SK-N-SH treated with all-trans-retinoic acid at 6 μM for 48 hours (cell line): ENCODE data around the gene CACNA2D4.

Source experiments
- ATAC-seq: fragments of 200-7000 bp; cut with Tn5 transposase; 3 replicates; pipeline ENCODE4 v1.9.1; 2020; ENCODE audit warnings: mild to moderate bottlenecking, moderate library complexity
- ARNTL ChIP-seq: fragments of 450-650 bp; formaldehyde crosslinking; IDR thresholded peaks from 2 replicates; pipeline ENCODE4 v1.5.0; 2020; ENCODE audit warnings: low read depth, mild to moderate bottlenecking, moderate library complexity, borderline replicate concordance
- CREB5 ChIP-seq: fragments of 250-450 bp; sonication (Bioruptor Pico); IDR thresholded peaks from 2 replicates; pipeline ENCODE4 v1.5.1; 2020; ENCODE audit warnings: low read depth, mild to moderate bottlenecking, moderate library complexity
- CSDC2 ChIP-seq: fragments of 250-450 bp; sonication (Bioruptor Pico); IDR thresholded peaks from 2 replicates; pipeline ENCODE4 v1.5.0; 2020; ENCODE audit warnings: mild to moderate bottlenecking, moderate library complexity
- CSRNP3 ChIP-seq: fragments of 250-450 bp; sonication (Bioruptor Pico); IDR thresholded peaks from 2 replicates; pipeline ENCODE4 v1.5.1; 2021; ENCODE audit warnings: mild to moderate bottlenecking, moderate library complexity
- GLIS3 ChIP-seq: fragments of 250-450 bp; sonication (Bioruptor Pico); IDR thresholded peaks from 2 replicates; pipeline ENCODE4 v1.5.0; 2020; ENCODE audit warnings: mild to moderate bottlenecking, moderate library complexity
- ISL1 ChIP-seq: fragments of 250-450 bp; sonication (Bioruptor Pico); IDR thresholded peaks from 2 replicates; pipeline ENCODE4 v2.1.2; 2022; ENCODE audit warnings: mild to moderate bottlenecking, moderate library complexity
- PATZ1 ChIP-seq: fragments of 250-450 bp; sonication (Bioruptor Pico); IDR thresholded peaks from 2 replicates; pipeline ENCODE4 v1.8.0; 2020; ENCODE audit warnings: mild to moderate bottlenecking, moderate library complexity, borderline replicate concordance
- PPARA ChIP-seq: fragments of 250-450 bp; sonication (Bioruptor Pico); IDR thresholded peaks from 2 replicates; pipeline ENCODE4 v1.5.0; 2020; ENCODE audit warnings: mild to moderate bottlenecking, borderline replicate concordance
- RARB ChIP-seq: fragments of 250-450 bp; sonication (Bioruptor Pico); IDR thresholded peaks from 2 replicates; pipeline ENCODE4 v1.8.0; 2021; ENCODE audit warnings: mild to moderate bottlenecking, moderate library complexity
- SNAI2 ChIP-seq: fragments of 250-450 bp; sonication (Bioruptor Pico); IDR thresholded peaks from 2 replicates; pipeline ENCODE4 v1.5.0; 2020; ENCODE audit warnings: mild to moderate bottlenecking, moderate library complexity
- TCF4 ChIP-seq: fragments of 250-450 bp; sonication (Bioruptor Pico); IDR thresholded peaks from 2 replicates; pipeline ENCODE4 v1.8.0; 2021; ENCODE audit warnings: mild to moderate bottlenecking, moderate library complexity, borderline replicate concordance
- TOX ChIP-seq: fragments of 250-450 bp; sonication (Bioruptor Pico); IDR thresholded peaks from 2 replicates; pipeline ENCODE4 v1.8.0; 2021; ENCODE audit warnings: mild to moderate bottlenecking, moderate library complexity, borderline replicate concordance
- TSHZ2 ChIP-seq: fragments of 250-450 bp; sonication (Bioruptor Pico); IDR thresholded peaks from 2 replicates; pipeline ENCODE4 v1.5.0; 2020; ENCODE audit warnings: mild to moderate bottlenecking, moderate library complexity
- ZC3H10 ChIP-seq: fragments of 250-450 bp; sonication (Bioruptor Pico); IDR thresholded peaks from 2 replicates; pipeline ENCODE4 v1.5.1; 2021; ENCODE audit warnings: mild to moderate bottlenecking, moderate library complexity
- ZFP3 ChIP-seq: fragments of 250-450 bp; sonication (Bioruptor Pico); IDR thresholded peaks from 2 replicates; pipeline ENCODE4 v1.5.0; 2020; ENCODE audit warnings: mild to moderate bottlenecking, moderate library complexity
- ZFP30 ChIP-seq: fragments of 450-650 bp; formaldehyde crosslinking; IDR thresholded peaks from 2 replicates; pipeline ENCODE4 v1.5.0; 2022; ENCODE audit warnings: mild to moderate bottlenecking, moderate library complexity
- ZNF565 ChIP-seq: fragments of 450-650 bp; formaldehyde crosslinking; conservative IDR thresholded peaks from 2 replicates; pipeline ENCODE4 v1.5.0; 2020; ENCODE audit warnings: low read depth, mild to moderate bottlenecking, moderate library complexity
- ZNF8 ChIP-seq: fragments of 450-650 bp; formaldehyde crosslinking; IDR thresholded peaks from 2 replicates; pipeline ENCODE4 v1.5.0; 2020; ENCODE audit warnings: mild to moderate bottlenecking, moderate library complexity

CACNA2D4 gene

GRCh38 chr12:1828856-1829255 is 89.6 kb downstream of the CACNA2D4 start (continued):
- TF ChIP-seq CSRNP3 (CRISPR knock-in tag) (no peak), TCF4 (CRISPR knock-in tag) (no peak), TSHZ2 (no peak), ZC3H10 (CRISPR knock-in tag) (no peak)

- no peak for ATAC-seq
- no peak for TF ChIP-seq PATZ1 (CRISPR knock-in tag)
- no peak for TF ChIP-seq ZNF8 (CRISPR knock-in tag)
- TF ChIP-seq RARB (CRISPR knock-in tag): no peak
Measured at GRCh38 chr12:1827826-1828805, 90.3 kb downstream of the CACNA2D4 start.

GRCh38 chr12:1826867-1827705 is 91.4 kb downstream of the CACNA2D4 start:
- ATAC-seq: no peak
- TF ChIP-seq ISL1 (CRISPR knock-in tag) (no peak), GLIS3 (CRISPR knock-in tag) (no peak), TOX (CRISPR knock-in tag) (no peak), SNAI2 (CRISPR knock-in tag) (no peak), ZC3H10 (CRISPR knock-in tag) (no peak), PPARA (CRISPR knock-in tag) (no peak), ZNF565 (CRISPR knock-in tag) (no peak), ZFP3 (CRISPR knock-in tag) (no peak)
- TF ChIP-seq, all 23 proteins: peak for 0

- no peak for TF ChIP-seq TSHZ2
- no peak for TF ChIP-seq CSRNP3 (CRISPR knock-in tag)
- no peak for TF ChIP-seq CSDC2 (CRISPR knock-in tag)
- no peak for TF ChIP-seq ARNTL
- TF ChIP-seq CREB5 (CRISPR knock-in tag): no peak
- TF ChIP-seq TCF4 (CRISPR knock-in tag): no peak
- TF ChIP-seq ZNF565 (CRISPR knock-in tag): no peak
- no peak for TF ChIP-seq GLIS3 (CRISPR knock-in tag)
- TF ChIP-seq PATZ1 (CRISPR knock-in tag): no peak
- TF ChIP-seq ZFP30 (CRISPR knock-in tag): no peak
- no peak for TF ChIP-seq ZFP3 (CRISPR knock-in tag)
- TF ChIP-seq ISL1 (CRISPR knock-in tag): no peak
- no peak for ATAC-seq
Measured at GRCh38 chr12:1826401-1826800, 92.1 kb downstream of the CACNA2D4 start.
